ENCODE results near the gene EPB42. TPM values are rescaled to one million over a fixed set of nuclear protein-coding genes. Genes with fewer than 3 reads are reported as not detected.
"Not testable (repeated sequence)": the region's sequence is repeated elsewhere in the genome, so short reads cannot be mapped to it uniquely, and the experiment has no call there.

EPB42 gene
- total and polyA plus RNA-seq, 7 donors: 0.52 TPM; not detected in 6

DNA sequence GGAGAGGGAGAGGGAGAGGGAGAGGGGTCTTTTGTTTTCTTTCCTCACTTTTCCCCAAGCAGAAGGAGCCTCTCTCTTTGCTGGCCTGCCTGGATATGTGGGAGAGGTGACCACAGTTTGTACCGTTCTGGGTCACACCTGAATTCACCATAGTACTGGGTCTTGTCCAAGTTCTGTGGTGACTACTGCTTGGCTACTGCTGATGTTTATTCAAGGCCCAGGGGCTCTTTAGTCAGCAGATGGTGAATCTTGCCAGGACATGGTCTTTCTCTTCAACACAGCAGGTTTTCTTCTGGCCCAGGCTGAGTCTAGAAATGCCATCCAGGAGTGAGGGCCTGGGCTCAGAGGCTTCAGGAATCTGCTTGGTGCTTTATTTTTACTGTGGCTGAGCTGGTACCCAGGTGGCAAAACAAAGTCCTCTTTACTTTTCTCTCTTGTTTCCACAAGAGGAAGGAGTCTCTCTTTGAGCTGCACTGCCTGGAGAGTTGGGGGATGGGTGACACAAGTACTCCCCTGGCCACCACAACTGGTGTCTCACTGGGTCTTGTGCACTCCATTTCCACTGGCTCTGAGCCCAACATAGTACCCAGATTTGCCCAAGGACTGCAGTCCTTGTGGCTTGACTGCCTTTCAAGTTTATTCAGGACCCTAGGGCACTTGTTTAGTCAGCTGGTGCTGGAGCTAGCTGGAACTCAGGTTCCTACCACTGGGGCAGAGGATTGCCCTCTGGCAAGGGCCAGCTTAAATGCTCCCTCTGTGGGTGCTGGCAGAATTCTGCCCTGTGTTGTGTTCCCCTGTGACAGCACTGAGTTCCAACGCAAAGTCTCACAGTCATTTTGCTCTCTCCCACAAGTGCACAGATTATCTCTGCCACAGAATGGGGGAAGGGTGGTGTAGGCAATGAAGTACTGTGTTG lies 52.4 kb downstream of the EPB42 start:
- no peaks in the 10 kb centered on the region for H3K4me1 ChIP-seq
- WGBS, 3 donors: 50 to 78% (median 63%) methylated on average over 2 of the region's 2 CpGs
- H3K4me3 ChIP-seq: no peak overlapping the region
- no peak overlapping the region for H3K27ac ChIP-seq
- intact Hi-C loops (cut with DNase I): no loop called here
- peak in 2 of 4 donors; percentile 22 to 40 for ATAC-seq
- no peaks in the 10 kb centered on the region for H3K27me3 ChIP-seq (ENCODE audit: insufficient read depth in 3 of 3, low read length in 2 of 3)
- TF ChIP-seq, protein P1, sequence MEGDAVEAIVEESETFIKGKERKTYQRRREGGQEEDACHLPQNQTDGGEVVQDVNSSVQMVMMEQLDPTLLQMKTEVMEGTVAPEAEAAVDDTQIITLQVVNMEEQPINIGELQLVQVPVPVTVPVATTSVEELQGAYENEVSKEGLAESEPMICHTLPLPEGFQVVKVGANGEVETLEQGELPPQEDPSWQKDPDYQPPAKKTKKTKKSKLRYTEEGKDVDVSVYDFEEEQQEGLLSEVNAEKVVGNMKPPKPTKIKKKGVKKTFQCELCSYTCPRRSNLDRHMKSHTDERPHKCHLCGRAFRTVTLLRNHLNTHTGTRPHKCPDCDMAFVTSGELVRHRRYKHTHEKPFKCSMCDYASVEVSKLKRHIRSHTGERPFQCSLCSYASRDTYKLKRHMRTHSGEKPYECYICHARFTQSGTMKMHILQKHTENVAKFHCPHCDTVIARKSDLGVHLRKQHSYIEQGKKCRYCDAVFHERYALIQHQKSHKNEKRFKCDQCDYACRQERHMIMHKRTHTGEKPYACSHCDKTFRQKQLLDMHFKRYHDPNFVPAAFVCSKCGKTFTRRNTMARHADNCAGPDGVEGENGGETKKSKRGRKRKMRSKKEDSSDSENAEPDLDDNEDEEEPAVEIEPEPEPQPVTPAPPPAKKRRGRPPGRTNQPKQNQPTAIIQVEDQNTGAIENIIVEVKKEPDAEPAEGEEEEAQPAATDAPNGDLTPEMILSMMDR (IDR thresholded peaks at IDR 0.05): no peak
- H3K9me3 ChIP-seq: no peaks in the 10 kb centered on the region
- no peak for DNase-seq
- H3K36me3 ChIP-seq (ENCODE audit: insufficient read depth in 1 of 2, low read depth in 1 of 2): peaks cover 0 to 51% of the 10 kb centered on the region in 2 donors

DNA sequence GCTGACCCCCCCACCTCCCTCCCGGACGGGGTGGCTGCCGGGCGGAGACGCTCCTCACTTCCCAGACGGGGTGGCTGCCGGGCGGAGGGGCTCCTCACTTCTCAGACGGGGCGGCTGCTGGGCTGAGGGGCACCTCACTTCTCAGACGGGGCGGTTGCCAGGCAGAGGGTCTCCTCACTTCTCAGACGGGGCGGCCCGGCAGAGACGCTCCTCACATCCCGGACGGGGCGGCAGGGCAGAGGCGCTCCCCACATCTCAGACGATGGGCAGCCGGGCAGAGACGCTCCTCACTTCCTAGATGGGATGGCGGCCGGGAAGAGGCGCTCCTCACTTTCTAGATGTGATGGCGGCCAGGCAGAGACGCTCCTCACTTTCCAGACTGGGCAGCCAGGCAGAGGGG lies 53.6 kb downstream of the EPB42 start:
- intact Hi-C loops (cut with DNase I); H3K4me3 ChIP-seq; H3K4me1 ChIP-seq; H3K27me3 ChIP-seq (ENCODE audit: insufficient read depth in 3 of 3, low read length in 2 of 3); DNase-seq; H3K27ac ChIP-seq; ATAC-seq; H3K9me3 ChIP-seq: not testable (repeated sequence)
- H3K36me3 ChIP-seq (ENCODE audit: insufficient read depth in 1 of 2, low read depth in 1 of 2): peaks cover 0 to 49% of the 10 kb centered on the region in 2 donors
- WGBS, 3 donors: 97 to 99% (median 97%) methylated on average over 9 to 27 of the region's 28 CpGs

DNA sequence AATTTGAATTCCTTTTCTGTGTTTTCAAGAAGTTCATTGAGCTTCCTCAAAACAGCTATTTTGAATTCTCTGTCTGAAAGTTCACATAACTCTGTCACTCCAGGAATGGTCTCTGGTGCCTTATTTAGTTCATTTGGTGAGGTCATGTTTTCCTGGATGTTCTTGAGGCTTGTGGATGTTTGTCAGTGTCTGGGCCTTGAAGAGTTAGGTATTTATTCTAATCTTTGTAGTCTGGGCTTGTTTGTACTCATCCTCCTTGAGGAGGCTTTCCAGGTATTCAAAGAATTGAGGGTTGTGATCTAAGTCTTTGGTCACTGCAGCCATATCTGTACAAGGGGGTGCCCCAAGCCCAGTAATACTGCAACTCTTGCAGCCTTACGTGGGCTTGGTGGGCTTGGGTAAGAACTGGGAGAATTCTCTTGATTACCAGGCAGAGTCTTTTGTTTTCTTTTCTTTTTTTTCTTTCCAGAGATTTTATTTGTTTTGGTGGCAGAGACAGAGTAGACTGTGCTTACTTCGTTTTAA lies 55.0 kb downstream of the EPB42 start:
- intact Hi-C loops (cut with DNase I): no loop called here
- Histone ChIP-seq H3K9me3 (no peaks in the 10 kb centered on the region), H3K27ac (no peak overlapping the region), H3K4me1 (no peaks in the 10 kb centered on the region), H3K4me3 (no peak overlapping the region), H3K27me3 (ENCODE audit: insufficient read depth in 3 of 3, low read length in 2 of 3) (no peaks in the 10 kb centered on the region), H3K36me3 (ENCODE audit: insufficient read depth in 1 of 2, low read depth in 1 of 2) (peaks cover 0 to 53% of the 10 kb centered on the region in 2 donors)
- DNase-seq: no peak
- TF ChIP-seq, protein P1 (IDR thresholded peaks at IDR 0.05): no peak
- 95 to 98% (median 98%) methylated on average over 2 of the region's 2 CpGs for WGBS, 3 donors
- no peak for ATAC-seq

DNA sequence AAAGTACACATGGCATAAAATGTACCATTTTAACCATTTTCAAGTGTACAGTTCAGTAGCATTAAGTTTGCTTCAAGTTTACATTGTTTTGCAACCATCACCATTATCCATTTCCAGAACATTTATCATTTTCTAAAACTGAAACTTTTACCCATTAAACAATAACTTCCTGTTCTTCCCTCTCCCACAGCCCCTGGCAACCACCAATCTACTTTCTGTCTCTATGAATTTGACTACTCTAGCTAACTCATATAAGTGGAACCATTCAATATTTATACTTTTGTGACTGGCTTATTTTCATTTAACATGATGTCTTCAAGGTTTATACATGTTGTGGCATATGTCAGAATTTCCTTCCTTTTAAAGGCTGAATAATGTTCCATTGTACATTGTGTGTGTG lies 67.5 kb downstream of the EPB42 start:
- DNase-seq (no peak), ATAC-seq (no peak)
- Histone ChIP-seq H3K27ac (no peak overlapping the region), H3K4me1 (no peaks in the 10 kb centered on the region), H3K9me3 (no peaks in the 10 kb centered on the region), H3K27me3 (ENCODE audit: insufficient read depth in 3 of 3, low read length in 2 of 3) (no peaks in the 10 kb centered on the region), H3K4me3 (no peak overlapping the region), H3K36me3 (ENCODE audit: insufficient read depth in 1 of 2, low read depth in 1 of 2) (peaks cover 2 to 99% of the 10 kb centered on the region in 2 donors)
- TF ChIP-seq, protein P1 (IDR thresholded peaks at IDR 0.05): no peak
- intact Hi-C loops (cut with DNase I): no loop called here

DNA sequence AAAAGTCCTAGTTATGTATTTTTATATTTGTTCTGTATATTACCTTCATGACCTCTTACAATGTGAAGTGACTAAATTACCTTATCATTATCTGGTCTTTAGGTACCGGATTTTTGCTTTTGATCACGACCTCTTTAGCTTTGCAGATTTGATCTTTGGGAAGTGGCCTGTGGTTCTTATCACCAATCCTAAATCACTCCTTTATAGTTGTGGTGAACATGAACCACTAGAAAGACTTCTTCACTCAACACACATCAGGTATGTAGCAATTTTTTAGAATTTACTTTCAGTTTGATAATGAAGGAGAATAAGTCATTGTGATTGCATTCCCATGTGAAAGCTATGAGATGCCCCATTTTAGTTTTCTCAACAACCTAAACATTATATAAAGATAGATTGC lies 69.1 kb downstream of the EPB42 start:
- Histone ChIP-seq H3K4me3 (no peak overlapping the region), H3K4me1 (no peaks in the 10 kb centered on the region), H3K36me3 (ENCODE audit: insufficient read depth in 1 of 2, low read depth in 1 of 2) (peaks cover 2 to 99% of the 10 kb centered on the region in 2 donors), H3K9me3 (no peaks in the 10 kb centered on the region), H3K27me3 (ENCODE audit: insufficient read depth in 3 of 3, low read length in 2 of 3) (no peaks in the 10 kb centered on the region), H3K27ac (no peak overlapping the region)
- intact Hi-C loops (cut with DNase I): no loop called here
- ATAC-seq (no peak), DNase-seq (no peak)
- 92 to 99% (median 97%) methylated on average over 2 of the region's 2 CpGs for WGBS, 3 donors
- TF ChIP-seq, protein P1 (IDR thresholded peaks at IDR 0.05): no peak

Data from psoas muscle (tissue), 8 donors.